ENCODE measurements around the gene CLCA1.

CLCA1 gene

GRCh38 chr1:86504137-86504479, 35.4 kb downstream of the CLCA1 start:
- no peak for DNase-seq (ENCODE audit: low read depth in 2 of 2)

GRCh38 chr1:86504895-86505563, 36.3 kb downstream of the CLCA1 start:
- no peak for DNase-seq (ENCODE audit: low read depth in 2 of 2)

GRCh38 chr1:86505564-86505902, 36.8 kb downstream of the CLCA1 start:
- DNase-seq (ENCODE audit: low read depth in 2 of 2): no peak

GRCh38 chr1:86507935-86508582, 39.3 kb downstream of the CLCA1 start:
- DNase-seq (ENCODE audit: low read depth in 2 of 2): no peak

- DNase-seq (ENCODE audit: low read depth in 2 of 2): no peak
Observed at GRCh38 chr1:86508583-86508969, 39.8 kb downstream of the CLCA1 start.

GRCh38 chr1:86515597-86515996, 46.9 kb downstream of the CLCA1 start:
- no peak for DNase-seq (ENCODE audit: low read depth in 2 of 2)

- no peak for DNase-seq (ENCODE audit: low read depth in 2 of 2)
Observed at GRCh38 chr1:86516335-86516734, 47.6 kb downstream of the CLCA1 start.

GRCh38 chr1:86517336-86517735, 48.6 kb downstream of the CLCA1 start:
- no peak for DNase-seq (ENCODE audit: low read depth in 2 of 2)

GRCh38 chr1:86520789-86521521, 52.2 kb downstream of the CLCA1 start:
- DNase-seq (ENCODE audit: low read depth in 2 of 2): no peak

- DNase-seq (ENCODE audit: low read depth in 2 of 2): no peak
Observed at GRCh38 chr1:86521522-86521891, 52.8 kb downstream of the CLCA1 start.

GRCh38 chr1:86522240-86522639, 53.5 kb downstream of the CLCA1 start:
- no peak for DNase-seq (ENCODE audit: low read depth in 2 of 2)

- no peak for DNase-seq (ENCODE audit: low read depth in 2 of 2)
Observed at GRCh38 chr1:86523670-86524354, 55.1 kb downstream of the CLCA1 start.

GRCh38 chr1:86527306-86527705, 58.6 kb downstream of the CLCA1 start:
- no peak for DNase-seq (ENCODE audit: low read depth in 2 of 2)

- no peak for DNase-seq (ENCODE audit: low read depth in 2 of 2)
Observed at GRCh38 chr1:86530211-86530845, 61.6 kb downstream of the CLCA1 start.

- DNase-seq (ENCODE audit: low read depth in 2 of 2): no peak
Observed at GRCh38 chr1:86537928-86538695, 69.4 kb downstream of the CLCA1 start.

GRCh38 chr1:86538775-86539174, 70.0 kb downstream of the CLCA1 start:
- DNase-seq (ENCODE audit: low read depth in 2 of 2): no peak

GRCh38 chr1:86541859-86542258, 73.1 kb downstream of the CLCA1 start:
- DNase-seq (ENCODE audit: low read depth in 2 of 2): no peak

- no peak for DNase-seq (ENCODE audit: low read depth in 2 of 2)
Observed at GRCh38 chr1:86542631-86543030, 73.9 kb downstream of the CLCA1 start.

- no peak for DNase-seq (ENCODE audit: low read depth in 2 of 2)
Observed at GRCh38 chr1:86546787-86547221, 78.1 kb downstream of the CLCA1 start, which contains the start of gene CLCA4. CLCA4 (plus strand) TSS chr1:86547078; CDS start chr1:86547120, 42 bp downstream.

- no peak for DNase-seq (ENCODE audit: low read depth in 2 of 2)
Observed at GRCh38 chr1:86548839-86549238, 80.1 kb downstream of the CLCA1 start.
